Central memory CD4-positive, alpha-beta T cell (primary cell): ENCODE results near the gene SYNM.
"Not testable (repeated sequence)": the region's sequence is repeated elsewhere in the genome, so short reads cannot be mapped to it uniquely, and the experiment has no call there.

Source experiments
- DNase-seq: peaks from one replicate; pipeline ENCODE4 v3.0.0; 2022

The SYNM gene

DNA sequence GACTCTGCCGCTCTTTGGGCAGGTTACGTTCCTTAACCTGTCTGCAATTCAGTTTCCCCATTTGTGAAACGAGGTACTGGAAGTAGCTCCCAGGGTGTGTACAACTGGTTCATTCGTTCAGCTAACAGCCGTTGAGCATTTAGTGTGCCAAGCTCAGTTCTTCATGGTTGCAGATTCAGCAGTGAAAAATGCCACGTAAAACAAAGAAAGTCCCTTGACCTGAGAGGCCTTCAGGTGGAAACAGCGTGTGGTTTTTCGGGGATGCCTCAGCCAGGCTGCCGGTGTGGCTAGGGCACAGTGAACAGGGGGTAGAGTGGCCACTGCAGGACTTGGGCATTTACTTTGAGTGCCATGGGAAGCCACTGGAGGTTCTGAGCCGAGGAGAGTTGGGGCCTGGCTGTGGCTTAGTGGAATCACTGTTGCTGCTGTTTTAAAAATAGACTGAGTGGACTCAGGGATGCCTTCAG lies 4.7 kb downstream of the SYNM start:
- DNase-seq = no peak

DNA sequence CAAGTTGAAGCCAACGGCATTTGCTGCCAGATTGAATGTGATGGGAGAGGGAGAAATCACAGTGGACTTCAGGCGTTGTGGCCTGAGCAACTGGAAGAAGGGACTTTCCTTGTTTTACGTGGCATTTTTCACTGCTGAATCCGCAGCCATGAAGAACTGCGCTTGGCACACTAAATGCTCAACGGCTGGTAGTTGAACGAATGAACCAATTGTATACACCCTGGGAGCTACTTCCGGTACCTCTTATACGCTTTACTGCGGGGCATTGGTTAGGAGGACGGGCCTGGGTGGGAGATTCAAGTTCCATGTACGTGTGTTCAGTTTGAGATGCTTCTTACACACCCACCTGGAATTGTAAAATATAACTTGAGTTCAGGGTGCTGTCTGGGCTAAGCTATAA lies 5.2 kb downstream of the SYNM start:
- DNase-seq = no peak

DNA sequence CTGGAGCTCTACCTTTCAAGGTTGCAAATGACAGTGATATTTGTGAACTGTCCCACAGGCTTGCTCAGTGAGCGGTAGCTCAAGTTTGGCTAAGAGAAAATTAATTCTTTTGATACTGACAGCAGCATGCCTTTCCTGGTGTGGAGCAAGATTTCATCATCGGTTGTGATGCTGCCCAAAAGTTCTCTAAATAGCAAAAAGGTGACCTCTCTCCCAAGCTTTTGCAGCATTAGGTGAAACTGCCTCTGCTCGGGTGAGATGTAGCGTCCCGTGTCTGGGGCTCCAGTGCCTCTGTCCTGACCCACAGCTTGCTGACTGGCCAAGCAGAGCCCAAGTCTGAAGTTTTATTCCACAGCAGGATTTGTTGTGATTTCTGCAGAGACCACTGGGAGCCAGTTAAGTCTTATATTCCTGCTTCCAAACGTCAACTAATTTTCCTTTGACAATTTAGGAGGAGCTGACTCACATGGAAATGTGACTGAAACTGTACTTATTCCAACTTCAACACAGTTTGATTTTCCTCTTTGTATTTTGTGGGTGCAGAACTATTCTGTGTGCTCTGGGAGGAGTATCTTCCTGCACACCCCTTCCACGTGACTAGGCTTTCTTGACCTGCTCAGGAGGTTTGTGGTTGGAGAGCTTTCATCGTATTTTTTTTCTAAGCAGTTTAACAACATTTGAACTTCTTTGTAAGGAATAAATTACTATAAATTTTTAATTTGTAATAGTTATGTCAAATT lies 5.9 kb downstream of the SYNM start:
- DNase-seq = no peak

DNA sequence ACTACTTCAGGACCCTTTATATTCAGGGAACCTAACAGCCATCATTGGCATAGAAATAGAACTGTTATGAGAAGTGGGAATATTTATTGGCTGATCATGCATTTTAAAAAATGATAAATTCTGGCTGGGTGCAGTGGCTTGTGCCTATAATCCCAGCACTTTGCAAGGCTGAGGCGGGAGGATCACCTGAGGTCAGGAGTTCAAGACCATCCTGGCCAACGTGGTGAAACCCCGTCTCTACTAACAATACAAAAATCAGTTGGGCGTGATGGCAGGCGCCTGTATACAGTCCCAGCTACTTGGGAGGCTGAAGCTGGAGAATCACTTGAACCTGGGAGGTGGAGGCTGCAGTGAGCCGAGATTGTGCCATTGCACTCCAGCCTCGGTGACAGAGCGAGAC lies 6.8 kb downstream of the SYNM start:
- not testable (repeated sequence) for DNase-seq

DNA sequence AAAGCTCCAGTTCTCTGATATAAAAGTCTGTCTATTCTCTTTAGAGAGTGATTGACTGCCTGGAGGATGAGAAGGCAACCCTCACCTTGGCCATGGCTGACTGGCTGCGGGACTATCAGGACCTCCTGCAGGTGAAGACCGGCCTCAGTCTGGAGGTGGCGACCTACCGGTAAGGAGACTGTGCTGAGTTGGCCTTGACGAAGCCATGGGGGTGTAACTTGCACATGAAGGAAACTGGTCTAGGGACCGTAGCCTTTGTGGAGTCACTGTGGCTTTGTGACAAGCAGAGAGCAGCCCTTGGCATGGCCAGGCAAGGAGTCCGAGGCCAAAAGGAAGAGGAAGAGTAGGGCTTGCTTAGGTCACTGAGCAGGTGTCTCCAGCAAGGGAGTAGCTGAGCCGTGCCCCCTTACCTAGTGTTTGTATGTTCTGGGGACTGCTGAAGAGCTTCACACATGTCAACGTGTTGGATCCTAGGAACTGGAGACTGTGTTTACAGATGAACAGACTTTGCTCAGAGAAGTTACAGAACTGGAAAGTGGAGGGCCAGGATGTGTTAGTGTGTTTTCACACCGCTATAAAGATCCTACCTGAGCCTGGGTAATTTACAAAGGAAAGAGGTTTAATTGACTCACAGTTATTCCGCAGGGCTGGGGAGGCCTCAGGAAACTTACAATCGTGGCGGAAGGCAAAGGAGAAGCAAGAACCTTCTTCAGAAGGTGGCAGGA lies 8.8 kb downstream of the SYNM start:
- no peak for DNase-seq

DNA sequence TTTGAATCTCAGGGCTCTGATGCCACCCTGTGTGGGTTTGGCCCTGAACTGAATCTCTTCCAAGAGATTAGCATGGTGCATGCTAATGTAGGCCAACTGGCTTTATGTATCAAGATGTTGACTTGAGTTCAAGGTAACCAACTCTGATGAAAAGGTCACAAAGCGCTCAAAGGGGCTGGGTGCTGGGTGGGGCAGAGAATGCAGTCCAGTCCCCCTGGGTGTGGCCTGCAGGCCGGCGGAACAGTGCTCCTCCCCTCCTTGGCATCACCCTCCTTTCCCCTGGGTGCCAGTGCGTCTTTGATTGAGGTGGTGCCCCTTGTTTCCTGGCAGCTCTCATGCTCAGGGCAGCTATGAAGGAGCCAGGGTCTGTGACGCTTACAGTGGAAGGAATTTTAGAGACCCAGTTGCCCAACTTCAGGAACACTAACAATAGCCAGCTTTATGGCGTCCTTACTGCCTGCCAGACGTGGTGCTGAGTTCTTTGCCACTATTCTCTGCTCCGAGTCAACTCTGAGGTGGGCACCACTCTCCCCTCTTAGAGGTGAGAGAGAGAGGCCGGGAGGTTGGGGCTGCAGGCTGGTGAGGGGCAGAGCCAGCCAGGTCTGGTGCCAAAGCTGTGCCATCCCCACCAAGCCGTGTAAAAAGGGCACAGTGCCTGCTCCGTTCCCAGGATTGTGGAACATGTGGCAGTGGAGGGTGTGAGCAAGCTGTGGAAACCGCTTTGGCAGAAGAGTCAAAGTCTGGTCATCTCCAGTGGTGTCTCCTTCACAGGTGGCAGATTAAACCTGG lies 9.8 kb downstream of the SYNM start:
- DNase-seq = no peak

DNA sequence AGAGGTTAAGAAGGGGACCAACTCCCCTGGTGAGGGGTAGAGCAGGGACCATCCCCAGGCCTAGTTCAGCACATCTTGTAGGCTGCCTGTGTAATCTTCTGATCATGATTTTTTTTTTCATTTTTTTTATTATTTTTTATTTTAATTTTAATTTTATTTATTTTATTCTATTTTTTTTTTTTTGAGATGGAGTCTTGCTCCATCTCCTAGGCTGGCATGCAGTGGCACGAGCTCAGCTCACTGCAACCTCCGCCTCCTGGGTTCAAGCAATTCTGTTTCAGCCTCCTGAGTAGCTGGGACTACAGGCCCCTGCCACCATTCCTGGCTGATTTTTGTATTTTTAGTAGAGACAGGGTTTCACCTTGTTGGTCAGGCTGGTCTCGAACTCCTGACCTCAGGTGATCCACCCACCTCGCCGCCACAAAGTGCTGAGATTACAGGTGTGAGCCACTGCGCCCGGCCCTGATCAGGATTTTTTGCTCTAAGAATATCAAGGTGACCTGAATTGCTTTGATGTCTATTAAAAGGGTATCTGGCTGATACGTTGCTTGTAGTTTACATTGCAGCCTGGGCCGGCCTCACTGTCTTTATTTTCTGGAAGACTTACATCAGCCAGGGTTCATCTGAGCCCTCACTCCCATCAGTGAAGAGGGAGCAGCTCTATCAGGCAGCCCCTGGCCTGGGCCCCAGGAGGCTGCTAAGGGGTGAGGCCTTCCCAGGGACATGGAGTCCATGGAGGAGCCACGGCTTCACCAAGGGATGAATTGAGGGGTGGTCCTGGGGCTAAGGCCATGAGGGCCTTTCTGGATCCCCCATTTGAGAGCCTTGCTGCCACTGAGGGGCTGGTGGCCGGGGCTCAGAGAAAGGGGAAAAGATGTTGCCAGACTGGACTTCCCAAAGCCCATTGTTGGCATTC lies 10.7 kb downstream of the SYNM start:
- DNase-seq = no peak

DNA sequence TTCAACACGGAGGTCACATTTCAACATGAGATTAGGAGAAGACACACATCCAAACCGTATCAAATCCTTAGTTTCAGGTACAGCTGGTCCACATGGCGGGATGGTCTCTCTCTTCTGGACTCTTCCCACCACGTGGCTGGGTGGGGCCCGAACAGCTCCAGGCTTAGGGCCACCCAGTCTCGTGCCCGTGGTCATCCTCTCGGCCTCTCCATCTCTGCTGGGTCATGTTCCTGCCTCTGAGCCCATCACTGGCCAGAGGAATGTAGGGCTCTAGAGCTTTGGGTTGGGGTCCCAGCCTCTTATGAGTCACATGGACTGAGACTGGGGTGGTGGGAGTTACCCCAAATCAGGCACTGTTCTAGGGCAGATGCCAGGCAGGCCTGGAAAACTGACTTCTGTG lies 12.2 kb downstream of the SYNM start:
- no peak for DNase-seq

DNA sequence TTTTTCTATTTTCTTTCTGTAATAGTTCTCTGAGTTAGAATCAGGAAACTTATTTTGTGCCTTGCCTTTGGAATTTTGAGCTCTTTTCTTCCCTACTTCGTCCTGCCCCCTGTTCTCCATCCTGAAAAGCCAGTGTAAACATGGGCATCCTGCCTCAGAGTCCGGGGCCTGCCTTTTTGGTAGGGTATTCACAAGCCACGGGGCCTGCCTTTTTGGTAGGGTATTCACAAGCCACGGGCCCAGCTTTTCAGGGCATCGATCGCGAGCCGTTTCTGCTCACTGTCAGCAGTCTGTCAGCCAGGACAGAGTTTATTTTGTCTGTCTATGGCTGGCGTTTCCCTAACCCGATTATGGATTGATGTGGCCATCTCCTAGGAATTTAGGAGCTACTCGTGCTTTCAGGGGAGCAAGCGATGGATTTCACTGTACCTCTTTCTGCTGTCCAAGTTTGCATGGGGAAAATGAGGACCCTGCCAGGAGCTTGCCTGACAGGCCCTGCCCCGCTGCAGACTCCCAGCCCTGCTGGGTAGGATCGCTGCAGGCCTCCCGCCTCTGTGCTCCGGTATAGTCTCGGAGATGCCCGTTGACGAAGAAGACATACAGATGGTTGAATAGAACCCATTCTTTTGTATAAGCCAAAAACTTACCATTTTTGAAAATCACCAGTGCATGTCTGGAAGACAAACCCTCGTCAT lies 12.8 kb downstream of the SYNM start:
- DNase-seq = no peak

DNA sequence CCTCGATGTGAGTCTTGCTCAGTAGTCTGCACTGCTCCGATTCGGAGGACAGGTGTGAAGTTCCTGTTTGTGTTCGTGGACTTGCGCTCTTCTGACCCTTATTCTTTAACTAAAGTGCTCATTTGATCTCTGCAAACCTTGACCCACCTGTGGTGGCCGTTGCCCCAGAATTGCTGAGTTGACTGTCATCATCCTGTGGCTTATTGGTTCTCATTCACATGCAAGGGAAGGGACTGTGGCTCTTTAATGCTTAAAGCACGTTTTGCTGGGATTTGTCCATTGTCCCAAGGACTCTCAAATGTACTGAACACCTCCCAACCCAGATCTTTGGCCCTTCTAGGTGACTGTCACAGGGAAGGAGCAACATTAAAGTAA lies 13.4 kb downstream of the SYNM start:
- DNase-seq = no peak

DNA sequence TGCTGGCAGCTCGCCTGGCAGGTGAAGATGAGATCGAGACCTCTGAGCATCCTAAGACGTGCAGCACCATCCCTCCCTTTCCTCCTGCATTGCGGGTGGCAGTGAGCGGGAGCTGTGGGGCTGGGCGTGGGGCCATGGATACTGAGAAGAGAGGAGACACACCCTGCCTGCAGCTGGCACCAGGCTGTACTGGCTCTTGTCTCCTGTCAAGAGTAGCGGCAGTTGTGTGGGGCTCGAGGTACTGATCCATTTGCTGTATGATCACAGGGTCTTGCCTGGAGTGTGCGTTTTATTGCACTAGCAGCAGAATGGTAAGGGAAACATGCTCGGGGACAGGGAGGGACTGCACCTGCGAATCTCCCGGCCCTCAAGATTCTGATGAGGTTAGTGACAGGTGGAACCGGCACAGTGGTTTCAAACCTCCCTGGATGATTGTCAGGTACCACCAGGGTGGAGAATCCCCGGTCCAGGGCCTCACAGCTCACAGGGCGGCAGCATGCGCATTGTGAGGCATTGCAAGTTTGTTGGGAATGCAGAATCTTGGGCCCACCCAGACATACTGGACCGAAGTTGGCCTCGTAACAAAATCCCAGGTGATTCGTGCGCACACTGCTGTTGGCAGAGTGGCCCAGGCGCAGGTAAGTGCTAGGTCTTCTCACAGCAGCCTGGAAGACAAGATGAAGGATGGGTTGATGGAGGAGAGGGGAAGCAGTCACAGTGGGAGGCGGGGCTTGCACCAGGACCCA lies 14.1 kb downstream of the SYNM start:
- DNase-seq = no peak

DNA sequence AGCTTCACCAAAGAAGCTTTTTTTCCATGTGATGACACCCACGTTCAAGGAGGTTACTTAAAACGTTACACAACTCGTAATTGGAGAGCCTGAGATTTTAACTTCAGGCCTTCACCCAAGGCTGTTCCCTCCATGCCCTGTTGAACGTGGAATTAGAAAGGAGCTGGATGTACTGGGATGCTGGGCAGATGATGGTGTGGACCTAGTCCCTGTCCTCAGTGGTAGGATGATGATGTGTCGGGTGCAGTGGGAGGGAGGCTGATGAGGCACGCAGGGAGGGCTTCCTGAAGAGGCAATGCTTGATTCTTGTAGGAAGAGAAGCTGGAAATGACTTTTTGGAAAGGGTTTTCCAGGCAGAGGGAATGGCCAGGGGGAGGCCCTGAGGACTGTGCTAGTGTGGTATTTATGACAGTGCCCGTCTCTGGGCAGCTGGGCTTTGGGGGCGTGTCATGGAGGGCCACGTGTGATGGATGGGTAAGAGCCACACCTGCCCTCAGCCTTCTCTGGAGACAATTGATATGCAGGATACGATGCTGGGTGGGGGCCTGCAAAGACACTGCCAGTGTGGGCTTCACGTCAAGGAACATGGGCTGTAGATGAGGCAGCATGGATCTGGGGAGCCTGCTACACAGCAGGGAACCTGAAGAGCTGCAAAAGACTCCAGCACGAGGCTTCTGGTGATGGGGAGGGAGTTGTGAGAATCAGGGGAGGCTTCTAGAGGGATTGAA lies 15.3 kb downstream of the SYNM start:
- DNase-seq = no peak

DNA sequence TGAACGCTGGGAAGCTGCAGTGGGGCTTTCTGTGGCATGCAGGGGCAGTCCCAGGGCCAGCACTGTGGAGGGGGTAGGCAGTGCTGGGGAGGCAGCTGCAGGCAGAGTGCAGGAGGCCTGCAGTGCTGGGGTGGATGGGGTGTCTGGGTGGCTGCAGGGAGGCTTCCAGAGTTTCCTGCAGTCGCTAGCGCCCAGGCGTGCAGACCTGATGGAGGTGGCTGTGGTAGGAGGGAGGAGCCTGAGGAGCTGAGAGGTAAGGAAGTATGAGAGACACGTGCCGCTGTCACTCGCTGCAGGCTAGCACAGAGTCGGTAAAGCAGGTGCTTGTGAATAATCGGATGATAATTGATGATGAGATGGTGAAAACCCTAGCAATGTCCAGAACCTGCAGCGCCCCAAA lies 16.3 kb downstream of the SYNM start:
- no peak for DNase-seq

DNA sequence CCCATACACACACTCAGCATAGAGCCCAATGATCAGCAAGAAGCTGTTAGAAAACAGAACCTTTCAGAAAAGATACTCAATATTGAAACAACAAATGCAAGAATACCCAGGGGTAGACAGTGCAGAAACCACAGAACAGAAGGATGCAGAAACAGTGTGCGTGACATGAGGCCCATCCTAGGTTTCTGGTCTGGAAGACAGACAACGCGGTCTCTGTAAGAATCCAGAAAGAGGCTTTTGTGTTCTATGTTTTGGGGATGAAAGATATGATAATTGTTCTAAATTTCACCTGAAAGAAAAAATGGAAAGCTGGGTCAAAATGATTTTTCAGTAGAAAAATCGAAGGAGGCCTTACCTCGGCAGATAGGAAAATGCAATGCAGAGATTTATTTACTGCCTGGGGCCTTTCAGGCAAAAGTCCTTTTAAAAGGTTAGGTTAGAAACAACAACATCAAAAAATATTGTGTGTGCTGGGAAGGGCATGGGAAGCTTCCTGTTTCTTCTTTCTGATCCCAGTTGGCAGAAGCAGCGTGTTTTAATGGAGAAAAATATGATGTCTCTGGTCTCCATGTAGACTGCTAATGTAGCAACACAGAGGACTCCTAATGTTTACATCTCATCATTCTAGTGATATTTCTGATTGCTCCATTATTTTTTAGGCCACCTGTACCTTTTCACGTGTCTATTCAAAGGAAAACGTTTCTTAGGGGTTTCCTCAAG lies 17.0 kb downstream of the SYNM start:
- no peak for DNase-seq

DNA sequence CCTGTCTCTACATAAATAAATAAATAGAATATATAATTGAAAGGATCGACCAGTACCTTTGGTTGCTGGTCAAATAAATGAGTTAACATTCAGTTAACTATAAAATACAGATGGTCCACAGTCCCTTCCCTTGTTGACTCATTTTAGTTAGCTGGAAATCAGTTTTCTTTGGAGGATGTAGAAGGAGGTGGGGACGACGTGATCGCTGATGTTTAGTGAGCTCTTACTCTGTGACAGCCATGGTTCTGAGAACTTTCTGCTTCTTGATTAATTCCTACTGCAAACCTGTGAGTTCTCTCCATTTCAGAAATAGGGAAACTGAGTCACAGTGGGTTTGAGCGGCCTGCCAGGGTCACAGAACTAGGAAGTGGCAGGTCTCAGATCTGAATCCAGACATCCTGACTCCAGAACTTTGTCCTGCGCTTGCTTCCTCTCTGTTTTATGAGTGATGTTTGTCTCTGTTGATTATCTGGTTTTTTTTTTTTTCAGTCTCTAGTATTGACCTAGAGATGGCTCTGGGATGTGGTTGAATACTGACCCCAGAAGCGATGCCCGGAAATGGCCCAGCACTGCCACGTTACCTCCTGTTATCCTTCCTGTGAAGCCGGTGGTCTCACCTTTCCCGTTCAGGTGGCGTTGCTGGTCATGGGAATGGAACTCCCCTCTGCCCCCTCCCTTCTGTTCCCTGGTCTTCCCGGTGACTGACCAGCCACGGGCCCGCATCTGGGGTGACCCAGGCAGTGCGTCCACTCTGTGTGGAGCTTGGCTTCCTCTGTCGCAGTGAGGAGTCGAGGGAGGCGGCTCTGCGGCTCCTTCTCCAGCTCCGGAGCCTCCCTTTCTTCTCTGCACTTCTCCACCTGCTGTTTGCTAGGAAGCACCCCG lies 18.2 kb downstream of the SYNM start:
- no peak for DNase-seq

DNA sequence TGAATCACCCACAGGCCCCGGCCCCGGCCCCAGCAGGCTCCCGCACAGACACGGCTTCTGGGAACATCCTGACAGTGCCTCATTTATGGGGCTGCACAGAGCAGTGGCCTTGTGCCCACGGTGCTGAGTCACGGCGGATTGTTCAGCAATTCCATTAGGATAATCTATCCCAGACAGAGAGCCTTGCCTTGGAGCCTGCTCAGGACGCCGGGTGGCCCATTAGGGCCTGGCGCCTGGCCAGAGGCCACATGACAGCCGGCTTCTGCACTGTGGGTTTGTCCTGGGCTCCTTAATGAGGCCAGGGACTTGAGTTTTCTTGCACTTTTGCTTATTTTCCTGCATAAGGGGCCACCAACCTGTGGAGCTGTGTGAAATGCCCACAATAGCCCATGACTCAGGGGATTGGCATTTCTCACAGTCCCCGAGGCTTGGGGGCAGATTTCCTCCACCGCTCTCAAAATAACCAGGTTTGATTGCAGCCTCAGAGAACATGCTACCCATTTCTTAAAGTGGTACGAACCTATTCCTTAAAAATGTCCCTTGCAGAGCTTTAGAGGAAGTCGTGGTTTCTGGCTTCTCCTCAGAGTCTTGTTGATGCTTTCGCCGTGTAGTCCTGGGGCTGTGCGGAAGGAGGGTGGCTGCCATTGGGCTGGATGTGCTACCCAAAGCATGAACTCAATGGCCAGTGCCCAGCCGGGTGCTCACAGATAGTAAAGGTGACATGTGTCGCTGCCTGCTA lies 19.0 kb downstream of the SYNM start:
- DNase-seq = no peak

DNA sequence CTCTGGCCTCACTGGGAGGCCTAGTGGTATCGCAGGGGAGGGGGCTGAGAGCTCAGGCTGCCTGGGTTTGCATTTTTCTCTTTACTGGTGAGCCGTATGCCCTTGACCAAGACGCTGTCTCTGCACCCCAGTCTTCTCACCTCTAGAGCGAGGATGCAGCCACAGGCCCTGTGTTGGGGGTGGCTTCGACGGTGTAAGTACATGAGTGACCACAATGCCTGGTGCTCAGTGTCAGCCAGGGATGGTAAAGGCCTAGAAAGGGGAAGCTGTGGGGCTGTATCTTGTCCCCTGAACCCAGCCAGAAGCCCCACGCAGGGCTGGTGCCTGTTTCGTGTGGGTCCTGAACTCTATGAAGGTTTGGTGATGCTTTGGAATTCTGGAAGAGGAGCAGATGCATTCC lies 19.8 kb downstream of the SYNM start:
- DNase-seq = no peak
